Kidney (tissue), 14 donors: ENCODE data around the gene TYR. TPM values are rescaled to one million over a fixed set of nuclear protein-coding genes. Genes with fewer than 3 reads are reported as not detected.

Experiments
- DNase-seq, 5 donors: peaks; one replicate each; pipeline ENCODE4 v3.0.0-alpha.2; 2013 to 2020
- FAIRE-seq: peaks from 2 replicates; lab custom pipeline; 2012; peaks lifted over from hg19 to GRCh38; lab: Jason Lieb, UNC
- H3K27ac ChIP-seq, 2 donors: one replicate each; pipeline ENCODE4 v1.7.0; 2013; ENCODE audit warnings: low read depth in 2 of 2, low read length in 2 of 2, inconsistent platforms in 1 of 2
- H3K27me3 ChIP-seq: one replicate; pipeline ENCODE4 v1.7.1; 2013; ENCODE audit warnings: low read length, inconsistent platforms; ENCODE audit not compliant: control insufficient read depth, insufficient read depth
- H3K36me3 ChIP-seq, 3 donors: one replicate each; pipeline versions ENCODE4 v1.7.0 to v1.7.1; 2013; ENCODE audit warnings: low read length in 3 of 3, control low read depth in 1 of 3, inconsistent platforms in 1 of 3; ENCODE audit not compliant: insufficient read depth in 3 of 3, control insufficient read depth in 2 of 3
- H3K4me1 ChIP-seq, 3 donors: one replicate each; pipeline versions ENCODE4 v1.7.0 to v1.7.1; 2013; ENCODE audit warnings: low read length in 3 of 3, inconsistent platforms in 1 of 3, low read depth in 1 of 3; ENCODE audit not compliant: control insufficient read depth in 2 of 3, insufficient read depth in 2 of 3
- H3K4me3 ChIP-seq, 3 donors: one replicate each; pipeline versions ENCODE4 v1.7.0 to v1.8.1; 2013; ENCODE audit warnings: low read length in 3 of 3, control low read depth in 1 of 3, inconsistent platforms in 1 of 3
- H3K9ac ChIP-seq, 3 donors: one replicate each; pipeline versions ENCODE4 v1.7.0 to v1.7.1; 2013; ENCODE audit warnings: low read length in 3 of 3, control low read depth in 1 of 3, inconsistent platforms in 1 of 3
- H3K9me3 ChIP-seq, 3 donors: one replicate each; pipeline versions ENCODE4 v1.7.0 to v1.7.1; 2013; ENCODE audit warnings: low read length in 3 of 3, control low read depth in 1 of 3, inconsistent platforms in 1 of 3; ENCODE audit not compliant: control insufficient read depth in 2 of 3, insufficient read depth in 1 of 3
- intact Hi-C: fragments of 100-400 bp; cut with DNase I; formaldehyde crosslinking; loops from one replicate; pipeline ENCODE4 v1.11.1; 2022
- polyA plus RNA-seq: library from polyadenylated mRNA; stranded (reverse); fragments of 350-450 nt; fragmentation: Illumina TruSeq; extraction: RNeasy Lipid Tissue Mini Kit (QIAGEN cat#74804); gene quantifications from one replicate; pipeline ENCODE4 v1.2.3, GENCODE V29; 2014; ENCODE audit warnings: low read depth, low replicate concordance; ENCODE audit not compliant: insufficient read depth
- total RNA-seq: library from RNA; stranded (reverse); fragmentation: NEBNext Ultra II Directional; extraction: Animal tissue kit (Norgen Biotek cat#: 25700); gene quantifications from one replicate; pipeline ENCODE4 v1.2.1, GENCODE V29; 2021
- TF ChIP-seq, protein P1 (sequence below): IDR thresholded peaks from 3 replicates; pipeline ENCODE4 v1.5.1; 2012; ENCODE audit warnings: mild to moderate bottlenecking, moderate library complexity, borderline replicate concordance; ENCODE audit not compliant: insufficient read depth; ENCODE audit errors: extremely low read depth
- donor health status: control.
- donor health status: control.
- donor health status: control.
- donor health status: control.
- donor health status: control.
- donor health status: DM: yes; HTN: yes; CAD: no.
- donor health status: Normal renal cell carcinoma (clear cell type).

The TYR gene
- total and polyA plus RNA-seq, 2 donors from 2014 or later: not detected

DNA sequence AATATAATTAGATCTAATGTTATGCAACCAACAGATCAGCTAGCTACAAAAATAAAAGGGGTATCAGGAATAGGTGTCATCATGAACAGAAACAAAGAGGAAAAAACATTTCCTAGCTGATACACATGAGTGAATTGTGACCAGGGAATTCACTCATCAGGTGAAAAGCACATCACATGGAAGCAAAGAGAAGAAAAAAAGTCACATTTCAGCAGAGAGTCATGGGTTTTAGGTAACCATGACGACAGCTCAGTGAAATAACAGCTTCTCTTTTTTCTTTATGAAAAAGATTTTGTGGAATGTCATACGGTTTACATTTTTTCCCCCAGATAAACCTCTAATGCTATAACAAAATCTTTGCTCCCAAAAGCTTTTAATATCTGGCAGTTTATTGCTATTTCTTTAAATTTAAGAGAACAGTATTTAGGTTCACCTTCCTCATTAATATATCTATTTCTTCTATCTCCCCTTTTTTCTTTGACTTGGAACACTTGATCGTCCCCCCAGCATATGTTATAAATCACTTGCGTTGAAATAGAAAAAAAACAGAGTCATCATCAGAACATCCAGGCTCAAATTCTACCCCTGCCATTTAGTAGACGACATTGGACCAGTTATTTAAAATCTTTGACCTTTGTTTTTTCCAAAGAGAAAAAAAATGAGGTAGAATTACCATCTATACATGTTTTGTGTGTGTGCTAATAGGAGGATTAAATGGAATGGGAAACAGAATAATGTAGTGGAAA lies 5.3 kb downstream of the TYR start:
- Histone ChIP-seq H3K27ac (no peak overlapping the region), H3K9me3 (no peaks in the 10 kb centered on the region), H3K27me3 (no peaks in the 10 kb centered on the region), H3K36me3 (no peaks in the 10 kb centered on the region), H3K9ac (no peak overlapping the region), H3K4me1 (no peaks in the 10 kb centered on the region), H3K4me3 (no peak overlapping the region)
- DNase-seq (peak in 1 of 5 donors; percentile 19), FAIRE-seq (no peak)
- intact Hi-C loops: no loop called here
- TF ChIP-seq, protein P1, sequence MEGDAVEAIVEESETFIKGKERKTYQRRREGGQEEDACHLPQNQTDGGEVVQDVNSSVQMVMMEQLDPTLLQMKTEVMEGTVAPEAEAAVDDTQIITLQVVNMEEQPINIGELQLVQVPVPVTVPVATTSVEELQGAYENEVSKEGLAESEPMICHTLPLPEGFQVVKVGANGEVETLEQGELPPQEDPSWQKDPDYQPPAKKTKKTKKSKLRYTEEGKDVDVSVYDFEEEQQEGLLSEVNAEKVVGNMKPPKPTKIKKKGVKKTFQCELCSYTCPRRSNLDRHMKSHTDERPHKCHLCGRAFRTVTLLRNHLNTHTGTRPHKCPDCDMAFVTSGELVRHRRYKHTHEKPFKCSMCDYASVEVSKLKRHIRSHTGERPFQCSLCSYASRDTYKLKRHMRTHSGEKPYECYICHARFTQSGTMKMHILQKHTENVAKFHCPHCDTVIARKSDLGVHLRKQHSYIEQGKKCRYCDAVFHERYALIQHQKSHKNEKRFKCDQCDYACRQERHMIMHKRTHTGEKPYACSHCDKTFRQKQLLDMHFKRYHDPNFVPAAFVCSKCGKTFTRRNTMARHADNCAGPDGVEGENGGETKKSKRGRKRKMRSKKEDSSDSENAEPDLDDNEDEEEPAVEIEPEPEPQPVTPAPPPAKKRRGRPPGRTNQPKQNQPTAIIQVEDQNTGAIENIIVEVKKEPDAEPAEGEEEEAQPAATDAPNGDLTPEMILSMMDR: no peak

DNA sequence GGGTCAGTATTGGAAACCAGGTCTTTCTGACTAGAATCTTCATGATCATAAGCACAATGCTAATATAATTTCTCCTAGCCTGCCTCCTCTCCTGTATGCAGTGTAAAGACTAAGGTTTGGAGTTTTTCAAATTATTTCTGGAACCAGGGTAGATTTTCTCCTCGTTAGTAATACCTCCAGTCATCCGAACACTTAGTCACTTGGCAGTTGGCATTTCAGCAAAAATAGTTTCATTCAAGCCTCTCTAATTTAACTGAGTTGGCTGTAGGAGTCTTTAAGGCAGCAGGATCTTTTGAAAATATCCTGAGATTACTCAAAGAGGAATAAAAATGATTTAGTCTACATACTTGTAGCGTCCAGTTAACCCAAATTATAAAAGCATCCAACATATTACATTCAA lies 6.3 kb downstream of the TYR start:
- no peaks in the 10 kb centered on the region for H3K36me3 ChIP-seq
- TF ChIP-seq, protein P1: no peak
- H3K27me3 ChIP-seq: no peaks in the 10 kb centered on the region
- H3K9ac ChIP-seq: no peak overlapping the region
- no peak overlapping the region for H3K27ac ChIP-seq
- FAIRE-seq (no peak), DNase-seq (no peak)
- H3K9me3 ChIP-seq: no peaks in the 10 kb centered on the region
- H3K4me3 ChIP-seq: no peak overlapping the region
- intact Hi-C loops: no loop called here
- no peaks in the 10 kb centered on the region for H3K4me1 ChIP-seq

DNA sequence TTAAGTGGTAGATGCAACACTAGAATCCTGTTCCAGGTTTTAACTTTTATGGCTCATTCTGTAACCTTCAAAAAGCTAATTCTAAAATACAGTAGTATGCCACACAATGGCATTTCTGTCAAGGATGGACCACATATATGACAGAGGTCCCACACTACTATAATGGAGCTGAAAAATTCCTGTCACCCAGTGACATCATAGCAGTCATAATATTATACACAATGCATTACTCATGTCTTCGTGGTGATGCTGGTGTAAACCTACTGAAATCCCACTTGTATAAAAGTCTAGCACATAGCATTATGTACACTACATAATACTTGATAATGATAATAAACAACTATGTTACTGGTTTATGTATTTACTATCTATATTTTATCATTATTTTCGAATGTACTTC lies 12.1 kb downstream of the TYR start:
- H3K4me3 ChIP-seq: no peak overlapping the region

More for the DNA sequence above, 12.1 kb downstream of the TYR start:
- intact Hi-C loops: no loop called here
- no peak for DNase-seq
- H3K4me1 ChIP-seq: no peaks in the 10 kb centered on the region
- no peaks in the 10 kb centered on the region for H3K36me3 ChIP-seq
- H3K27me3 ChIP-seq: no peaks in the 10 kb centered on the region
- no peak overlapping the region for H3K27ac ChIP-seq
- TF ChIP-seq, protein P1: no peak
- H3K9me3 ChIP-seq: no peaks in the 10 kb centered on the region
- no peak overlapping the region for H3K9ac ChIP-seq
- FAIRE-seq: no peak
